Subcutaneous adipose tissue (tissue), 4 donors: ENCODE data around the gene HLA-DPB1. TPM values are rescaled to one million over a fixed set of nuclear protein-coding genes. Genes with fewer than 3 reads are reported as not detected.

Source experiments
- CTCF ChIP-seq: fragments of 450-650 bp; IDR thresholded peaks from one replicate; pipeline ENCODE4 v1.5.1; 2016; ENCODE audit warnings: low read depth, mild to moderate bottlenecking, control low read depth, antibody characterized with exemption, moderate library complexity
- total RNA-seq, 4 donors: library from RNA; depleted of rRNA; stranded (reverse); fragments of >200 nt; gene quantifications; one replicate each; pipeline ENCODE4 v1.1.0, GENCODE V29; 2016

HLA-DPB1 gene
- 100 to 1,000 TPM in 1 of 4 donors, 10 to 100 TPM in 3; 43.9 to 256 (median 83.0) TPM for total RNA-seq

GRCh38 chr6:33075568-33076405 lies at the start of gene HLA-DPB1:
HLA-DPB1 (plus strand) TSS chr6:33075990; CDS start chr6:33076042, 52 bp downstream.
- no peak for TF ChIP-seq CTCF

- no peak for TF ChIP-seq CTCF
Measured at GRCh38 chr6:33028220-33028849, 47.5 kb upstream of the HLA-DPB1 start.

- no peak for TF ChIP-seq CTCF
Measured at GRCh38 chr6:33029328-33030184, 46.2 kb upstream of the HLA-DPB1 start.

GRCh38 chr6:33030245-33030644 lies 45.5 kb upstream of the HLA-DPB1 start:
- TF ChIP-seq CTCF = no peak

GRCh38 chr6:33034554-33034953 lies 41.2 kb upstream of the HLA-DPB1 start:
- TF ChIP-seq CTCF = no peak

- TF ChIP-seq CTCF = no peak
Measured at GRCh38 chr6:33036535-33036934, 39.3 kb upstream of the HLA-DPB1 start.

GRCh38 chr6:33040157-33040556 lies 35.6 kb upstream of the HLA-DPB1 start:
- no peak for TF ChIP-seq CTCF
